GM12878 (cell line): ENCODE results near the gene IGLL1.
"Not testable (repeated sequence)": the region's sequence is repeated elsewhere in the genome, so short reads cannot be mapped to it uniquely, and the experiment has no call there.

Source experiments
- CTCF ChIP-seq, 3 experiments: IDR thresholded peaks in 2 of 3; conservative IDR thresholded peaks in 1 of 3; 2 replicates each; pipeline ENCODE4 v1.5.1; 2011; ENCODE audit warnings: low read depth in 3 of 3, low read length in 3 of 3, mild to moderate bottlenecking in 3 of 3, control low read depth in 2 of 3, moderate library complexity in 2 of 3, inconsistent platforms in 1 of 3, mixed read lengths in 1 of 3; ENCODE audit not compliant: control insufficient read depth in 2 of 3, insufficient read depth in 1 of 3; ENCODE audit errors: extremely low read depth in 1 of 3
- JUNB ChIP-seq: IDR thresholded peaks from 2 replicates; pipeline ENCODE4 v1.6.1; 2016; ENCODE audit warnings: antibody characterized with exemption, mild to moderate bottlenecking
- KDM1A ChIP-seq: fragments of 200-600 bp; sonication (generic); IDR thresholded peaks from 2 replicates; pipeline ENCODE4 v1.6.1; 2016; ENCODE audit warnings: borderline replicate concordance
- POLR2A ChIP-seq: IDR thresholded peaks from 2 replicates; pipeline ENCODE4 v1.6.1; 2011; ENCODE audit warnings: low read depth, mild to moderate bottlenecking, low read length
- POLR2AphosphoS2 ChIP-seq: IDR thresholded peaks from 2 replicates; pipeline ENCODE4 v1.6.1; 2011; ENCODE audit warnings: low read depth, mild to moderate bottlenecking, low read length, improper control_type of control experiment, moderate library complexity
- RAD51 ChIP-seq: fragments of 450-650 bp; IDR thresholded peaks from 2 replicates; pipeline ENCODE4 v1.6.1; 2016; ENCODE audit warnings: moderate library complexity, mild to moderate bottlenecking, inconsistent platforms
- ZNF274 ChIP-seq: IDR thresholded peaks from one replicate; pipeline ENCODE4 v1.8.0; 2011; ENCODE audit not compliant: insufficient read length, insufficient read depth

GRCh38 chr22:23560215-23560614, 19.9 kb downstream of the IGLL1 start:
- TF ChIP-seq CTCF (IDR thresholded peaks at IDR 0.05 in 2 of 3, conservative IDR thresholded peaks at IDR 0.05 in 1 of 3; ENCODE audit: control insufficient read depth in 2 of 3, extremely low read depth in 1 of 3, insufficient read depth in 1 of 3, low read depth in 3 of 3, low read length in 3 of 3); KDM1A; POLR2A; JUNB; POLR2AphosphoS2; ZNF274; RAD51: not testable (repeated sequence)
